Endothelial cell of umbilical vein (primary cell): ENCODE results near the gene MVB12B. TPM values are rescaled to one million over a fixed set of nuclear protein-coding genes. Genes with fewer than 3 reads are reported as not detected.

Source experiments
- BruUV-seq: library from RNA; stranded (reverse); fragments of 400-500 nt; replicated peaks from 2 replicates; lab custom pipeline; 2021; lab: Mats Ljungman, UMichigan
- CTCF ChIA-PET: fragments of 300-600, 350-600 bp; sonication (Branson Sonifier 250); formaldehyde crosslinking; loops from one replicate; lab custom pipeline; 2021; ENCODE audit warnings: antibody characterized with exemption, inconsistent platforms; lab: Charles Lee
- POLR2A ChIA-PET: fragments of 300-600, 350-600 bp; sonication (Branson Sonifier 250); formaldehyde crosslinking; loops from one replicate; lab custom pipeline; 2021; ENCODE audit warnings: antibody characterized with exemption, inconsistent platforms; lab: Charles Lee
- DNase-seq: peaks from one replicate; pipeline ENCODE4 v3.0.0-alpha.2; 2011; ENCODE audit warnings: low read depth, low spot score
- FAIRE-seq: peaks from 2 replicates; lab custom pipeline; 2011; peaks lifted over from hg19 to GRCh38; lab: Jason Lieb, UNC
- H2AFZ ChIP-seq: 2 replicates; pipeline ENCODE4 v1.6.0; 2012; ENCODE audit warnings: low read depth, low read length, control low read depth, inconsistent platforms
- H3K27ac ChIP-seq: 2 replicates; pipeline ENCODE4 v1.5.1; 2011; ENCODE audit warnings: low read depth, mild to moderate bottlenecking, control low read depth, low read length, moderate library complexity; ENCODE audit not compliant: insufficient read depth
- H3K27me3 ChIP-seq, 2 experiments: 2 replicates each; pipeline versions ENCODE4 v1.6.0 to v1.6.1; 2011; ENCODE audit warnings: low read length in 2 of 2, mixed read lengths in 1 of 2; ENCODE audit not compliant: control insufficient read depth in 2 of 2, insufficient read depth in 2 of 2
- H3K36me3 ChIP-seq, 2 experiments: 2 replicates in 1 of 2; 3 replicates in 1 of 2; pipeline ENCODE4 v1.5.1; 2011; ENCODE audit warnings: low read length in 2 of 2, mild to moderate bottlenecking in 1 of 2, moderate library complexity in 1 of 2; ENCODE audit not compliant: control insufficient read depth in 2 of 2, insufficient read depth in 2 of 2; ENCODE audit errors: extremely low read depth in 1 of 2
- H3K4me1 ChIP-seq: 3 replicates; pipeline ENCODE4 v1.5.1; 2011; ENCODE audit warnings: mild to moderate bottlenecking, low read length; ENCODE audit not compliant: control insufficient read depth, insufficient read depth; ENCODE audit errors: extremely low read depth
- H3K4me2 ChIP-seq: 2 replicates; pipeline ENCODE4 v1.6.1; 2011; ENCODE audit warnings: low read length, control low read depth, mixed read lengths; ENCODE audit not compliant: insufficient read depth
- H3K4me3 ChIP-seq, 3 experiments: fragments of 200-600 bp in 1 of 3; sonication (generic), shearing (Covaris generic) in 1 of 3; replicated peaks in 1 of 3; 2 replicates each; pipeline ENCODE4 v1.5.1; 2011 to 2016; ENCODE audit warnings: control low read depth in 3 of 3, low read length in 3 of 3, mild to moderate bottlenecking in 2 of 3, inconsistent platforms in 1 of 3, low read depth in 1 of 3, moderate library complexity in 1 of 3; ENCODE audit not compliant: insufficient read depth in 1 of 3
- H3K79me2 ChIP-seq: 2 replicates; pipeline ENCODE4 v1.6.0; 2012; ENCODE audit warnings: low read length, inconsistent platforms; ENCODE audit not compliant: control insufficient read depth, insufficient read depth
- H3K9ac ChIP-seq: replicated peaks from 2 replicates; pipeline ENCODE3; 2011; ENCODE audit warnings: low read length, control low read depth; ENCODE audit not compliant: insufficient read depth; ENCODE audit errors: extremely low read depth
- H3K9me1 ChIP-seq: replicated peaks from 3 replicates; pipeline ENCODE4 v1.6.0; 2011; ENCODE audit warnings: mild to moderate bottlenecking, low read length; ENCODE audit not compliant: control insufficient read depth, insufficient read depth; ENCODE audit errors: extremely low read depth
- H3K9me3 ChIP-seq: replicated peaks from 2 replicates; pipeline ENCODE4 v1.5.1; 2012; ENCODE audit warnings: low read length, inconsistent platforms; ENCODE audit not compliant: control insufficient read depth, insufficient read depth
- H4K20me1 ChIP-seq: replicated peaks from 2 replicates; pipeline ENCODE3; 2011; ENCODE audit warnings: mild to moderate bottlenecking, low read length; ENCODE audit not compliant: control insufficient read depth, insufficient read depth; ENCODE audit errors: extremely low read depth
- CTCF ChIP-seq, 2 donors: IDR thresholded peaks; 1 replicate in 1 of 2; 2 replicates in 1 of 2; pipeline ENCODE4 v1.5.1; 2011; ENCODE audit warnings: low read length in 2 of 2, mild to moderate bottlenecking in 2 of 2, moderate library complexity in 2 of 2, control low read depth in 1 of 2, inconsistent platforms in 1 of 2, low read depth in 1 of 2; ENCODE audit not compliant: insufficient read depth in 1 of 2; ENCODE audit errors: extremely low read depth in 1 of 2
- EZH2 ChIP-seq: IDR thresholded peaks from 2 replicates; pipeline ENCODE4 v1.6.1; 2012; ENCODE audit warnings: borderline replicate concordance, low read depth, mild to moderate bottlenecking, moderate library complexity, low read length, inconsistent platforms; ENCODE audit not compliant: severe bottlenecking
- FOS ChIP-seq: IDR thresholded peaks from 2 replicates; pipeline ENCODE4 v1.6.1; 2011; ENCODE audit warnings: mild to moderate bottlenecking, low read length, moderate library complexity, borderline replicate concordance; ENCODE audit not compliant: insufficient read depth
- GATA2 ChIP-seq: IDR thresholded peaks from 2 replicates; pipeline ENCODE4 v1.7.0; 2011; ENCODE audit warnings: low read depth, mild to moderate bottlenecking, moderate library complexity, mixed read lengths, low read length; ENCODE audit not compliant: insufficient read length, insufficient read depth
- JUN ChIP-seq: IDR thresholded peaks from 2 replicates; pipeline ENCODE4 v1.6.1; 2011; ENCODE audit warnings: borderline replicate concordance, low read depth; ENCODE audit not compliant: insufficient read length, insufficient read depth
- MYC ChIP-seq: IDR thresholded peaks from one replicate; pipeline ENCODE4 v1.6.1; 2011; ENCODE audit warnings: mild to moderate bottlenecking, low read depth, low read length
- POLR2A ChIP-seq: IDR thresholded peaks from 2 replicates; pipeline ENCODE4 v1.6.1; 2012; ENCODE audit warnings: low read depth, mild to moderate bottlenecking, control low read depth, low read length
- POLR2AphosphoS5 ChIP-seq: IDR thresholded peaks from 2 replicates; pipeline ENCODE4 v1.6.1; 2012; ENCODE audit warnings: low read depth, mild to moderate bottlenecking, control low read depth, low read length, moderate library complexity; ENCODE audit not compliant: insufficient read depth
- dilution Hi-C: fragments of 300-500 bp; cut with MboI; formaldehyde crosslinking; loops from one replicate; pipeline ENCODE4 v1.15.0; 2019; ENCODE audit warnings: low sequenced_read_pairs; ENCODE audit not compliant: extremely low pct_ligation_motif_present
- intact Hi-C: fragments of 100-400 bp; cut with micrococcal nuclease; formaldehyde crosslinking; loops from one replicate; pipeline ENCODE4 v1.10.0; 2022
- polyA plus RNA-seq, 4 experiments: library from polyadenylated mRNA; depleted of rRNA in 3 of 4; stranded (reverse) in 3 of 4; unstranded in 1 of 4; fragments of >200 nt; gene quantifications; 2 replicates each; pipeline versions ENCODE4 v1.2.1 to v1.2.3, GENCODE V29; 2011 to 2012; ENCODE audit warnings: missing spikeins in 1 of 4
- total RNA-seq: library from RNA; stranded (reverse); gene quantifications from 2 replicates; pipeline ENCODE4 v1.2.3, GENCODE V29; 2021
- TF ChIP-seq, protein P1 (sequence below): IDR thresholded peaks from 2 replicates; pipeline ENCODE4 v1.6.1; 2011; ENCODE audit not compliant: insufficient read depth, insufficient read length

The MVB12B gene
- total and polyA plus RNA-seq, 2 donors (not counting 3 experiments of a cell fraction or from before 2014, with no cell fraction given) = 6.6 to 17.3 TPM

DNA sequence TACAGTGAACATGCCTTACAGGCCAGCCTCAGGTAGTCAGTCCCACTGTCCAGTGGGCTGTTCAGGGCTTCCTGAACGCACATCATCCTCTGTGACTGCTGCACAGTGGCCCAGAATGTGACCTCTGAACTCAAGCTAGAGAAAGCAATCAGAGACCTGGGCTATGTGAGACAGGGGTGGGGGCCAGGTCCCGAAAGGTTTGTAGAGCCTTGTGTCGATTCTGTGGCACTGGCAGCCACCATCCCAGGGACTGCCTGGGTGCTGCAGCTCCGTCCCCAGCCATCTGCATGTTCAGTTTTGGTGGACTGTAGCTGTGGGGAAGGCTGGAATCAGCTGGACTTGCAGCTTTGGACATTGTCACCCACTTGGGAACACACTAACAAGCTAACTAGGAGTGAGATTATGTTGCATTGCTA, 47.7 kb downstream of the MVB12B start:
- DNase-seq (no peak), FAIRE-seq (peak; percentile 70)
- peaks cover 47% of the 10 kb centered on the region for H3K4me1 ChIP-seq
- ChIA-PET CTCF (interaction anchor here (0.9 to 7.3 kb wide), 2 partner anchors 23 to 46 kb away, joined by 3 to 46 read pairs; no protein-coding TSS in a partner anchor), POLR2A (no interaction called here)
- no peak for TF ChIP-seq JUN
- TF ChIP-seq POLR2AphosphoS5 = no peak
- no peak for TF ChIP-seq GATA2
- TF ChIP-seq POLR2A = no peak
- no peak for TF ChIP-seq CTCF (IDR thresholded peaks at IDR 0.05; ENCODE audit: extremely low read depth in 1 of 2, insufficient read depth in 1 of 2, low read depth in 1 of 2, low read length in 2 of 2)
- TF ChIP-seq MYC = no peak
- no peak for TF ChIP-seq FOS
- TF ChIP-seq, protein P1, sequence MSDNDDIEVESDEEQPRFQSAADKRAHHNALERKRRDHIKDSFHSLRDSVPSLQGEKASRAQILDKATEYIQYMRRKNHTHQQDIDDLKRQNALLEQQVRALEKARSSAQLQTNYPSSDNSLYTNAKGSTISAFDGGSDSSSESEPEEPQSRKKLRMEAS = no peak
- TF ChIP-seq EZH2 = no peak
- no peaks in the 10 kb centered on the region for H3K79me2 ChIP-seq
- intact Hi-C loops (loop anchor here (10.0 kb wide), 1 partner anchor 700 kb away; no protein-coding TSS in a partner anchor), dilution Hi-C loops (no loop called here)
- H3K9me1 ChIP-seq = no peaks in the 10 kb centered on the region
- no peak overlapping the region for H3K9ac ChIP-seq
- no peak overlapping the region for H2AFZ ChIP-seq
- H3K9me3 ChIP-seq = no peaks in the 10 kb centered on the region
- peak overlapping the region; percentile 94 for H3K27ac ChIP-seq
- no peaks in the 10 kb centered on the region for H4K20me1 ChIP-seq
- H3K36me3 ChIP-seq = no peaks in the 10 kb centered on the region
- H3K27me3 ChIP-seq = no peaks in the 10 kb centered on the region
- no TSS peak for BruUV-seq
- H3K4me2 ChIP-seq = no peak overlapping the region
- H3K4me3 ChIP-seq = no peak overlapping the region
